ENCODE results near the gene PRPF39.

DNA sequence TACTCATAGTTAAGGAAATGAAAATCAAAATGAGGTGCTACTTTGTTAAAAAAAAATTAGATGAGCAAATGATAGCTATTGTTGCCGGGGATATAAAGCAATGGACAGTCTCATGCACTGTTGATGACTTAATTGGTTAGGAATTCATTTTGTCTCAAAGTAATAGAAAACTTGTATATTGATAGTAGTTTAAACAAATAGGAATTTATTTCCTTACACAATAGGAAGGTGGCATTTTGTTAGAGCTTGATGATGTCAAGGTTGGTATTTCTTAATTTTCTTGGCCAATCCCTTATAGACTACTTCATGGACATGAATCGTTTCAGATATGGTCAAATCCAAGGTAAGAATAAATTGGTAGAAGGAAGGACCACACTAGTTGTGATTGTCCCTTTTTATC, 7.8 kb downstream of the PRPF39 start:
- TF ChIP-seq EZH2 (IDR thresholded peaks at IDR 0.05; ENCODE audit: borderline replicate concordance, insufficient read depth, low read length, poor library complexity, severe bottlenecking) (no peak), POLR2AphosphoS5 (IDR thresholded peaks at IDR 0.05) (no peak)
- TF ChIP-seq, protein P1, sequence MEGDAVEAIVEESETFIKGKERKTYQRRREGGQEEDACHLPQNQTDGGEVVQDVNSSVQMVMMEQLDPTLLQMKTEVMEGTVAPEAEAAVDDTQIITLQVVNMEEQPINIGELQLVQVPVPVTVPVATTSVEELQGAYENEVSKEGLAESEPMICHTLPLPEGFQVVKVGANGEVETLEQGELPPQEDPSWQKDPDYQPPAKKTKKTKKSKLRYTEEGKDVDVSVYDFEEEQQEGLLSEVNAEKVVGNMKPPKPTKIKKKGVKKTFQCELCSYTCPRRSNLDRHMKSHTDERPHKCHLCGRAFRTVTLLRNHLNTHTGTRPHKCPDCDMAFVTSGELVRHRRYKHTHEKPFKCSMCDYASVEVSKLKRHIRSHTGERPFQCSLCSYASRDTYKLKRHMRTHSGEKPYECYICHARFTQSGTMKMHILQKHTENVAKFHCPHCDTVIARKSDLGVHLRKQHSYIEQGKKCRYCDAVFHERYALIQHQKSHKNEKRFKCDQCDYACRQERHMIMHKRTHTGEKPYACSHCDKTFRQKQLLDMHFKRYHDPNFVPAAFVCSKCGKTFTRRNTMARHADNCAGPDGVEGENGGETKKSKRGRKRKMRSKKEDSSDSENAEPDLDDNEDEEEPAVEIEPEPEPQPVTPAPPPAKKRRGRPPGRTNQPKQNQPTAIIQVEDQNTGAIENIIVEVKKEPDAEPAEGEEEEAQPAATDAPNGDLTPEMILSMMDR (IDR thresholded peaks at IDR 0.05; ENCODE audit: poor library complexity, severe bottlenecking), result no peak

Data from neural cell (in vitro differentiated cells).